HG02938 (cell line): ENCODE results near the gene COL17A1.

Experiments
- ATAC-seq: cut with Tn5 transposase; IDR thresholded peaks from one replicate; pipeline ENCODE4 v1.9.1; 2021; ENCODE audit warnings: mild to moderate bottlenecking, moderate library complexity; ENCODE audit not compliant: unreplicated experiment

The COL17A1 gene

DNA sequence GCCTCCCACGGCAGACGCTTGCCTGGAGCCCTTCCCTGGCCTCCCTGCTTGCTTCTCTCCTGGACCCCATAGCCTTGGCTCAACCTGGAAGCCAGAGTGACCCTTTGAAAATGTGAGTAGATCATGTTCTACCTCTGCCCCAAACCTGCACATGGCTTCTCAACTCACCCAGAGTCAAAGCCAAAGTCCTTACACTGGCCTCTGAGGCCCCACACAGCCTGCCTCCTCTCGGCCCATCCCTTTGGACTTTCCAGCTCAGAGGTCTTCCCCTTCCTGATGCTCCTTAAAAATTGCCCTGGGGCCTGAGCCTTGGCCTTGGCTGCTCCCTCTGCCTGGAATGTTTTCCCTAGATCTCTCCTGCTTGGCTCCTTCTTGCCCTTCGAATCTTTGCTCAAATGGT is 32.5 kb downstream of the COL17A1 start:
- ATAC-seq = no peak

GRCh38 chr10:104052431-104052830 is 33.2 kb downstream of the COL17A1 start:
- no peak for ATAC-seq

DNA sequence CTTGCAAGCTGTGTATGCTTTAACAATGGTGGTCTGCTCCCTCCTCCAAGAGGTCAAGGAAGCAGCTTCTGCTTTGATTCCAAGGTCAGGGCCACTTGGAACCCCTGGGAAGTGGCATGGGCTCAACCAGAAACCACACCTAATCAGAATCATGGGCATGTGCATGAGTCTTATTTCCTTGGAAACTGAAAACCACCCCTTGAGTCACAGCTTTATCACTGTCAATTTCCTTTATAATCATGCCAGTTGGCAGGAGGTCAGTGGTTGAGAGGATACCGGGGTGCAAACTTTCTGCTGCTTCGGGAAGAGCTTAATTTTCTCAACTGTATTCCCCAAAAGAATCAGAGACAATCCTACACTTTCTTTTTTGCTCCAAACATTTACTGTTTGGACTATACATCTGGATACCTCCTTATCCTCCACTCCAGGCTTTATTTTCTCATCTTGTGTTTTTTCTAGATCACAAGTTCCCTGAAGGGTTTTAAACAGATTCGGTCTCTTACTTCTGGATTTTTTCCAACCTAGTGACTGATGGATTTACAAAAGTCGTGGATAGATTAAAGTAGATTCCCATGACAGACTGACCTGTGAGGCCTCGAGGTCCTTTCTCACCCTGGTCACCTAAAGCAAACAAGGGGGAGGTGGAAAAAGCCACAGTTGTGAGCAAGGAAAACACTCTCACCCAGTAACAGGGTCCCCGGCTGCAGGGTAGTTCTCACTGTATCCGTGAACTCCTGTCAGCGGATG is 36.0 kb downstream of the COL17A1 start:
- ATAC-seq = no peak

DNA sequence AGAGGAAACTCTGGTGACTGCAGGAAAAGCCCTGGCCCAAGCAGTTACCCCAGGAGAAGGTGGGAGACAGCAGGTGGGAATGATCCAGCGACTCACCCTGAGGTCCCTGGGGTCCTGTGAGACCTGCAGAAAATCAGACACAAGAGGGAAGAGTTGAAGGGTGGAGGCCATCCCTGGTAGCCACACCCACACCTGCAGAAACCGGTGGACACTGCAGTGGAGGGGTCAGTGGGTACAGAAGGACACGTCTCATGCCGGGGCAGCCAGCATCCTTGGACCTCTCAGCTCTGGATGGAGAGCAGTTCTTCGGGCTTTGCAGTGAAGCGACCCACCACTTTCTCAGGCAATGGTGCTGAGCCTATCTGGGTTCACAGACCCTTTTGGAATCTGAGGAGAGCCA is 39.0 kb downstream of the COL17A1 start:
- ATAC-seq = no peak

DNA sequence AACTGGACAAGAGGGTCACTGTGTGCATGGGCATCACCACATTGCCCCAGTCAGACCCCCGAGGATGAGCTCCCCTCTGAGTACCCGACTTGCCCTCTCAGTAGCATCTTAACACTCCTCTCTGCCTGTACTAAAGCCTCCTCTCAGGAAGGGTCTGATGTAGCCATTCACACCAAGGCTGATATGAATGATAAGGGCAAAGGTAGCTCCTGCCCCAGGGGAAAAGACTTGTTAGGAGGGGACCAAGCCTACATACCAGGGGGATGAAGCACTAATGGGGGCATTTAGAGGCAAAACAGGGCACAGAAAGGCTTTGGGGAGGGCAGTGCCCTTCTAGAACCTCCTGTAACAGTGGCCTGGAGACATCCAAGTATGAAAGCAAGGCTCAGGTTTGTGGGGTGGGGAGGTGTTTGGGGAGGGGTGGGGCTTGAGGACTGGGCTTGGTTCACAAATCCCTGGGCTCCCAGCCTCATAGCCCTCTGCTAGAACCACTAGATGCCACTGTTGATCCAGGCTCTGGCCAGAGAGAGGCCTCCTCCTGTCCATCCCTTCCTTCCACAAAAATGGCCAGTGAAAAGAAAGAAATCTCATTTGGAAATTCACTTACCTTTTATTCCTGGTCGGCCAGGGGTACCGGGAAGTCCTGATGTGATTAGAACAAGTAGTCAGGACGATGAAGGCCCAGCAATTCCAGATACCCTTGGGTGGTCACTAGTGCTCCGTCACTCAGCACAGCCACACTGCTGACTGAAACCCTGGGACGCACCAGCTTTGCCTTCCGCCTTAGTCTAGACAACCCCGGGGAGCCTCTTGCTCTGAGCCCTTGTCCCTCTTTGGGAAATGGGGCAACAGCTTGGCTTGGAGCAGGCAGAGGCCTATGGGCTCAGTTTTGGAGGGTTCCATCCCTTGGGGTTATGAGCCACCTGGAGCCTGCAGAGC is 40.3 kb downstream of the COL17A1 start:
- no peak for ATAC-seq

DNA sequence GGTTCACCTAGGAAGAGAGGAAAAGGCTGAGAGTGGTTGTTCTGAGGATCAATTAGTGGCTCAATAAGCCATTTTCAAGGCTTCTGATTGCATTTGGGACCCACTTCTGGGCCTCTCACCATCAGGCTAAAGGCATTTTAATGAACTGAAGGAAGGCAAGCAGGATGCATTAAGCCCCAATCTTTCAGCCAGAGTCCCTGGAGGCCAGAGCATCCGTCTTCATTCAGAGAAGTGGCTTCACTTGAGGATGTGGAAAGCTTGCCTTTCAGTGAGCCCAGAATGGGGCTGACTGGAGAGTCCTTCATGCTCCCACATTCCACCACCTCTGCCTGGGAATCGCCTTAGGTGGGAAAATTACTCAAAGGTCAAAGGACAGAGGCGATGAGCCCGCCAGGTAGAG is 41.8 kb downstream of the COL17A1 start:
- no peak for ATAC-seq

GRCh38 chr10:104043185-104043830 is 42.4 kb downstream of the COL17A1 start:
- ATAC-seq = no peak

DNA sequence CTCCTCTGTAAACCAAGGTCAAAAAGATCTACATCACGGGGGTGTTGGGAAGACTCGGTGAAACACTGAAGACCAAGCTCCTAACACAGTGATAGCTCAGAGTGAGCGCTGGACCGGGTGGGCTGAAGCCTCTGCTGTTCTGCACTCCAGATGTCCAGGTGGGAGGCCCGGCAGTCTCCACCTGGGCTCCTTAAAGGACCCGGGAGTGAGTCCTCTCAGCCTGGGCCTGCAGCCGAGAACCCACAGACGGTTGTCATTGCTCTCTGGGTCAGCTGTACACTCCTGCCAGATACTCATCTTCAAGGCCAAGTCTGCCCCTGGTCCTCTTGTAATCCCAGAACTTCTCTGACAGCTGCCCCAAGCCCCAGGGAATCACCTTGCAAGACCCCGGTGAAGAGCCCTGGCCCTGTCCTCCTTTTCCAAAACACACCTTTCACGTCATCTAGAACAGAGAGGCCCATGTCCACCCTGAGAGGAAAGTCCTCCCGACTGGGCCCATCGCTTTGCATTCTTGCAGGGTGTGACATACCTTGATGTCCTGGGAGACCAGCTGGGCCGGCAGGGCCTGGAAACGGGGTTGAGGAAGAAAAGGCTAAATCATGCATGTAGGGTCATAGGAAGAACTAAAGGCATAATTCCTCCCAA is 43.7 kb downstream of the COL17A1 start:
- no peak for ATAC-seq

DNA sequence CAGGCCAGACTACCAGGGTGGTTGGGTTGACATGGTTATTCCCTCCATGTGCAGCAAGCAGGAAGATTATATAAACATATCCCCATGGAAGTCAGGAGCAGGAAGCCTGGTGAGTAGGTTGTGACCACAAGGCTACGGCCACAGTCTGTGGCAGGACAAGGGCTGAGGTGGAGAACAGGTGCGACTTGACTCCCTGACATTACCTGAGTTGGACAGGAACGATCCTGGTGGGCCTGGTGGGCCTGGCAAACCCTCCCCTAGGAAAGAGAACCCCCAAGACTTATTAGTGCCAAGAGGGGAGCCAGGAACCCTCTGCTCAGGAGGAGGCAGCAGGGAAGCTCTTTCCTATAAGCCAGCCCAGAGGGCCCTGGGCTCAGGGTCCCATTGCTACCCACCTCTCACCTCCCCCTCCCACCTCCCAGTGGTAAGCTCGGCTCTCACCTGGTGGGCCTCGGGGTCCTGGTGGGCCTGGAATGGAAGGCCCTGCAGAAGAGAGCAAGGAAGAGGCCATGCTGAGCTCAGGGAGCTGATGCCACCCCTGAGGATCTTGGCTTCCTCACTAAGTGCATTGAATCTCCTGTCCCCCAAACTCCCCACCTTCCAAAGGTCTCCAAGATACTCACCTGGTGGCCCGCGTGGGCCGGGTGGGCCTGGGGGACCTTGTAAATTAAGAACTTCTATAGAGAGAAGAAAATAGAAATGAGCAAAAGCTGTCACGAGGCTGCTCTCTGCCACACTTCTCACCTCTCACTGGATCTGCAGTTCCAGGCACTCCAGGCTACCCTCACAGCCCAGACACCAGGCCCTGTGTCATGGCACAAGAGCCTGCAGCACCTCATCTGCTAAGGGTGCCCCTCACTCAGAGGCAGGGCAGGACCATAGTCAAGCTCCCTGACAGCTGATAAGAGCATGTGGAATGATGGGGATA is 44.6 kb downstream of the COL17A1 start:
- ATAC-seq = no peak

DNA sequence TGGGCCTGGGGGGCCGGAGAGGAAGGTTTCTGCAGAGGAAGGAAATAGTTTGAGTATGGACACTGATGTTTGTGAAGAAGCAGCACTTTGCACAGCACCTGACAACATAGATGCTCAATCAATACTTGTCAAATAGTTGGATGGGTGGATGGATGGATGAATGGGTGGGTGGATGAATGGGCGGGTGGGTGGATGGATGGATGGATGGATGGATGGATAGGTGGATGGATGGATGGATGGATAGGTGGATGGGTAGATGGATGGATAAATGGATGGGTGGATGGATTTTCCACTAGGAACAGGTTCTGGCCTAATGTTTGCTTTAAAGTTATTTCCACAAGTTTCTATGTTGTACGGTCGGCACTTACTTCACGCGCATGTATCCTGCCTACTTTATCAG is 45.3 kb downstream of the COL17A1 start:
- no peak for ATAC-seq

DNA sequence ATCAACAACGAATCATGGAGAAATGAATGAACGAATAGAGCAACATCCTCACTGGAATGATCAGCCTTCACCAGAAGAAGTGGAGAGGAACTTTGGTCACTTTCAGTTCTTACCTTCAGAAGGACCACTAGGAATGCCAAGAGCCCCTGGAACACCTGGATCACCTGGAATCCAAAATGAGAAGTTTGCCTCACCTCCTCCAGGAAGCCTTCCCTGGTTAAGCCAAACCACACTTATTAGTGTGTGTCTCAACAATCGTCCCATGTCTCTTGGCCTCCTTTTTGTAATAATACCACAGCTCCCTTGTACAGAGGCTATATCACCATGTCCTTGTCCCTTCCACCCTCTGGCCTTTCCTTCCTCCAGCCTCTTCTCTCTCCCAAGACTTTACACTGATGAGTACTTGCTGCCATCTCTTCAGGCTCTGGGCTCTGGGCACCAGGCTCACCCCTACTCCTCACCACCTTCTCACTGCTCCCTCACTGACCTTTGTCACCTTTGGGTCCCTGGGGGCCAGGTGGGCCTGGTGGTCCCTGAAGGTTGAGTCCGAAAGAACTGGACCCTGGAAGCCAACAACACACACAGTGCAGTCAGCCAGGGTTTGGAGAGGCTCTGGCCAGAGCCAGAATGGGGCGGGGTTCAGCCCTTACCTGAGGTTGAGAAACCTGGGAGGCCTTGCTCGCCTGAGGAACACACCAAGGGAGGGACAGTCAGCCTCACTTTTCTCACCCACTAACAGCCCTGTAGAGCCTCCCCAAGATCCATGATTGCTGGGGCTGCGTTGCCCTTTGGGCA is 46.5 kb downstream of the COL17A1 start:
- no peak for ATAC-seq

DNA sequence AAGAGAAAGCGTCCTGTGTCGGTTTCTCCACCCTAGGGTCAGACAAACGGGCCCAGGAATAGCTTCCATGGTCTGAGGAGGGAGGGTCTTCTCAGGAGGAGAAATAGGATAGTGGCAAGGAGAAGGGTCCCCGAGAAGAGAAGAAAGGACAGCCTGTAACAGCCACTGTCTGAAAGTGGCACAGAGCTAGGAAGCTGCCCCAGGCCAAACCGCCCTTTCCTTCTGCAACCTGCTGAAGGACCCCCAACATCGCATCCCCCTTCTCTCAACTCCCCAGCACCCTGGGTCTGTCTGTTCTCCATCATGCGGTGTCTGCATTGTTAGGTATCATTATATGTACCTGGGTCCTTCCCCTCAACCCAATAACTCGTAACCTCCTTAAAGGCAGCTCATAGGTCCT is 47.1 kb downstream of the COL17A1 start:
- no peak for ATAC-seq

DNA sequence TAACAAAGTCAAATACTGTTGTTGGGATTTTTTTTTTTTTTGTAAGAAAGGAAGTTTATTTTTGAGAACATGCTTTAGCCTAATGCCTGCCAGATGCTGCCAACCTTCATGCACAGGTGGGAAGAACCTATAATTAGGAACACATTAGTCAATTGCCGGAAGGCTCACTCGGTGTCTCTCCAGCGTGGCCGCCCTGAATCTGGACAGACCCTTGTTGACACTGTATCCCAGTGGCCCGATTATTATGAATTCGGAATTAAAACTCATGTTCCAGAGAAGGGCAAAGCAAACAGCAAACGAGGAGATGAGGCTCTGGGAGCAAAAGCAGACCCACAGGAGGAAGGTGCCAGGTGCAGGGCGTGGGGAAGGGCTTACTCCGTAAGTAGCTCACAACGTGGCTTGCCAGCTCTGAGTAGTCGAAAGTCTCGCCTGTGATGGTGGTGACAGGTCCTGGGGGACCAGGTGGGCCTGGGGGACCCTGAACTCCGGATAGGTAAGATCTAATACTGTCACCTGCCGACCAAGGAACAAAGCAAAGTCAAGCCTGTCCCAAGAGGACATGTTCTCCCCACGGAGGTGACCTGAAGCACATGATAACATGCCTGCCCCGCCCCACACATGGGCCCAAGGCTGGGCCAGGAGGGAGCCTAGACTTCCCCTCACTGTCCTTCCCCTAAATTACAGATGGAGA is 48.3 kb downstream of the COL17A1 start:
- ATAC-seq = no peak

GRCh38 chr10:104036518-104037260 is 49.0 kb downstream of the COL17A1 start:
- ATAC-seq = no peak

DNA sequence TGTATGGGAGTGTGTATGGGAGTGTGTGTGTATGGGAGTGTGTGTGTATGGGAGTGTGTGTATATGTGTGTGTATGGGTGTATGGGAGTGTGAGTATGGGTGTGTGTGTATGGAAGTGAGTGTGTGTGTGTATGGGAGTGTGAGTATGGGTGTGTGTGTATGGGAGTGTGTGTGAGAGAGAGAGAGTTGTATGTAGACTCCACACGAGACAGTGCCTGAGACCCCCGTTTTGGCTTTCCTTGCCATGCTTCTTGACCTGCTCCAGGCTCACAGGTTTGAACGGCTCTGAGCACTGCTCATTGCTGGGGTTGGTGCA is 49.7 kb downstream of the COL17A1 start:
- no peak for ATAC-seq

DNA sequence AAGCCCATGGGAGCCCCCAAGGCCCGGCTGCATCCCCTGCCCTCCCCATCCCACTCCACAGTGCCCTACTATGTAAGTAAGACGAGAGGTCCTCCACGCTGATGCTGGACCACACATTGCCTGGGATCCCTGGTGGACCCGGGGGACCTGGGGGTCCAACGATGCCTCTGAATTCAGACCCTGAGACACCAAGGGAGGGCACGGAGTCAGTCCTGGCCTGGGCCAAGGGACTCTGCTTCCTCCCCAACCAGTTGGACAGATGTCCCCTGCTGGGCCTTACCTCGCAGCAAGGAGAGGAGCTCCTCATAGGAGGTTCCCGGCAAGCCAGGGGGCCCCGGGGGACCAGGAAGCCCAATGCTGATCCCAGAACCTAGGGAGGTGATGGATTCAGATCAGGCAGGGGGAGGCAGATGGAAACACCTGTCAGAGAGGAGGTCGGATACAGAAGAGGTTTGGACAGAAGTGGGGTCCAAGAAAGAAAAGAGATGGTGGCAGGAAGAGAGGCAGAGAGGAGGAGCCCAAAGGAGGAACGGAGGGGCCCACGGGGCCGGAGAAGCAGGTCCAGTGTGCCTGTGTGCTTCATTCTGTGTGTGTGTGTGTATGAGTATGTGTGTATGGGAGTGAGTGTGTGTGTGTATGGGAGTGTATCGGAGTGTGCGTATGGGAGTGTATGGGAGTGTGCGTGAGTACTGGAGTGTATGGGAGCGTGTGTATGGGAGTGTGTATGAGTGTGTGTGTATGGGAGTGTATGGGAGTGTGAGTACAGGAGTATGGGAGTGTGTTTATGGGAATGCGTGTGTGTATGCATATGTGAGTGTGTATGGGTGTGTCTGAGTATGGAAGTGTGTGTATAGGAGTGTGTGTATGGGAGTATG is 50.2 kb downstream of the COL17A1 start:
- no peak for ATAC-seq
